SU-DHL-6 (cell line): ENCODE measurements around the gene USP12.

Experiments
- H2AFZ ChIP-seq: fragments of 200-600 bp; sonication (generic); 2 replicates; pipeline ENCODE4 v1.6.1; 2014; ENCODE audit warnings: low read depth, mild to moderate bottlenecking, moderate library complexity, mixed read lengths, antibody characterized with exemption, low read length; ENCODE audit not compliant: severe bottlenecking
- H3F3A ChIP-seq: fragments of 200-600 bp; shearing (Covaris generic); 2 replicates; pipeline ENCODE4 v1.6.0; 2016; ENCODE audit warnings: antibody characterized with exemption, mild to moderate bottlenecking; ENCODE audit not compliant: insufficient read depth
- H3K27ac ChIP-seq: fragments of 200-600 bp; sonication (generic); 2 replicates; pipeline ENCODE4 v1.5.1; 2016; ENCODE audit warnings: low read depth, mild to moderate bottlenecking, low read length, moderate library complexity, mixed read lengths
- H3K27me3 ChIP-seq: fragments of 200-600 bp; sonication (generic), shearing (Covaris generic); 2 replicates; pipeline ENCODE4 v1.6.0; 2014; ENCODE audit warnings: mild to moderate bottlenecking, low read length
- H3K36me3 ChIP-seq: fragments of 200-600 bp; sonication (generic); 2 replicates; pipeline ENCODE4 v1.6.1; 2014; ENCODE audit warnings: mild to moderate bottlenecking, low read length, mixed read lengths
- H3K4me2 ChIP-seq: fragments of 300-600, 200-600 bp; shearing (Covaris generic), sonication (generic); 2 replicates; pipeline ENCODE4 v1.6.0; 2014; ENCODE audit warnings: low read length, low read depth, mild to moderate bottlenecking; ENCODE audit not compliant: poor library complexity, severe bottlenecking
- H3K4me3 ChIP-seq: fragments of 200-600 bp; sonication (generic); 2 replicates; pipeline ENCODE4 v1.5.1; 2014; ENCODE audit warnings: antibody characterized with exemption, low read length, mild to moderate bottlenecking, mixed read lengths; ENCODE audit not compliant: insufficient read depth, poor library complexity, severe bottlenecking
- H3K79me2 ChIP-seq: fragments of 200-600 bp; sonication (generic); 2 replicates; pipeline ENCODE4 v1.6.1; 2014; ENCODE audit warnings: mild to moderate bottlenecking, low read length, moderate library complexity; ENCODE audit not compliant: insufficient read depth
- H3K9ac ChIP-seq: fragments of 200-600 bp; sonication (generic); 2 replicates; pipeline ENCODE4 v1.7.0; 2014; ENCODE audit warnings: mild to moderate bottlenecking, low read length
- H3K9me2 ChIP-seq: fragments of 200-600 bp; sonication (generic); replicated peaks from 2 replicates; pipeline ENCODE4 v1.6.1; 2014; ENCODE audit warnings: low read length; ENCODE audit not compliant: insufficient read depth
- H3K9me3 ChIP-seq: fragments of 200-600 bp; sonication (generic); 2 replicates; pipeline ENCODE4 v1.6.1; 2014; ENCODE audit warnings: low read length, mixed read lengths; ENCODE audit not compliant: insufficient read depth
- H4K20me1 ChIP-seq: fragments of 200-600 bp; sonication (generic); 2 replicates; pipeline ENCODE4 v1.6.1; 2014; ENCODE audit warnings: low read depth, mild to moderate bottlenecking, antibody characterized with exemption, low read length, moderate library complexity, mixed read lengths
- EZH2phosphoT487 ChIP-seq: fragments of 200-600 bp; sonication (generic), shearing (Covaris generic); conservative IDR thresholded peaks from 2 replicates; pipeline ENCODE4 v1.6.1; 2018; ENCODE audit warnings: mild to moderate bottlenecking, antibody characterized with exemption, low read length, moderate library complexity, mixed read lengths
- TF ChIP-seq, protein P1 (sequence below): fragments of 200-600 bp; sonication (generic); IDR thresholded peaks from one replicate; pipeline ENCODE4 v1.5.1; 2017; ENCODE audit warnings: antibody characterized with exemption, mild to moderate bottlenecking, low read length, moderate library complexity; ENCODE audit not compliant: insufficient read depth, poor library complexity, severe bottlenecking

USP12 gene

DNA sequence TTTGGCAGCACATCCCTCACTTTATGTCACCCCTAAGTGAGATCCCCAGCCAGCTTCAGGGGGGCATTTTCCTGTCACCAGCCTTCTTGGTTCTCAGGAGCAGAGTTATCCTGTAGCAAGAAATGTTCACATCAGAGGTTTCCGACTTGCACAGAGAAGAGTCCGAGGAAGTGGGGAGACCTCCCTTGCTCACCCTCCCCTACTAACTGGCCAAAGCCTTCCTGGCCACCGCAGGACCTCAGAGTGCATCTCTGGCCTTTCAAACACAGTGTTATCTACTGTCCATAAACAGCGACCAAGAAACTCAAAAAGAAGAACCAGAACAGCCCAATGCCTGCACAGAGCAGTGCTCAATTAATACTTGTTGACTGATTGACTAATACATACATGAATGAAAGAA lies 134.4 kb downstream of the USP12 start:
- Histone ChIP-seq H3K9me3 (no peaks in the 10 kb centered on the region), H3K79me2 (no peaks in the 10 kb centered on the region), H3K27me3 (no peaks in the 10 kb centered on the region), H3K9me2 (no peaks in the 10 kb centered on the region), H3K4me3 (no peak overlapping the region), H3K36me3 (no peaks in the 10 kb centered on the region), H2AFZ (no peak overlapping the region), H4K20me1 (no peaks in the 10 kb centered on the region), H3F3A (no peaks in the 10 kb centered on the region), H3K27ac (no peak overlapping the region), H3K9ac (no peak overlapping the region), H3K4me2 (no peak overlapping the region)
- TF ChIP-seq EZH2phosphoT487, result no peak
- TF ChIP-seq, protein P1, sequence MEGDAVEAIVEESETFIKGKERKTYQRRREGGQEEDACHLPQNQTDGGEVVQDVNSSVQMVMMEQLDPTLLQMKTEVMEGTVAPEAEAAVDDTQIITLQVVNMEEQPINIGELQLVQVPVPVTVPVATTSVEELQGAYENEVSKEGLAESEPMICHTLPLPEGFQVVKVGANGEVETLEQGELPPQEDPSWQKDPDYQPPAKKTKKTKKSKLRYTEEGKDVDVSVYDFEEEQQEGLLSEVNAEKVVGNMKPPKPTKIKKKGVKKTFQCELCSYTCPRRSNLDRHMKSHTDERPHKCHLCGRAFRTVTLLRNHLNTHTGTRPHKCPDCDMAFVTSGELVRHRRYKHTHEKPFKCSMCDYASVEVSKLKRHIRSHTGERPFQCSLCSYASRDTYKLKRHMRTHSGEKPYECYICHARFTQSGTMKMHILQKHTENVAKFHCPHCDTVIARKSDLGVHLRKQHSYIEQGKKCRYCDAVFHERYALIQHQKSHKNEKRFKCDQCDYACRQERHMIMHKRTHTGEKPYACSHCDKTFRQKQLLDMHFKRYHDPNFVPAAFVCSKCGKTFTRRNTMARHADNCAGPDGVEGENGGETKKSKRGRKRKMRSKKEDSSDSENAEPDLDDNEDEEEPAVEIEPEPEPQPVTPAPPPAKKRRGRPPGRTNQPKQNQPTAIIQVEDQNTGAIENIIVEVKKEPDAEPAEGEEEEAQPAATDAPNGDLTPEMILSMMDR, result no peak

DNA sequence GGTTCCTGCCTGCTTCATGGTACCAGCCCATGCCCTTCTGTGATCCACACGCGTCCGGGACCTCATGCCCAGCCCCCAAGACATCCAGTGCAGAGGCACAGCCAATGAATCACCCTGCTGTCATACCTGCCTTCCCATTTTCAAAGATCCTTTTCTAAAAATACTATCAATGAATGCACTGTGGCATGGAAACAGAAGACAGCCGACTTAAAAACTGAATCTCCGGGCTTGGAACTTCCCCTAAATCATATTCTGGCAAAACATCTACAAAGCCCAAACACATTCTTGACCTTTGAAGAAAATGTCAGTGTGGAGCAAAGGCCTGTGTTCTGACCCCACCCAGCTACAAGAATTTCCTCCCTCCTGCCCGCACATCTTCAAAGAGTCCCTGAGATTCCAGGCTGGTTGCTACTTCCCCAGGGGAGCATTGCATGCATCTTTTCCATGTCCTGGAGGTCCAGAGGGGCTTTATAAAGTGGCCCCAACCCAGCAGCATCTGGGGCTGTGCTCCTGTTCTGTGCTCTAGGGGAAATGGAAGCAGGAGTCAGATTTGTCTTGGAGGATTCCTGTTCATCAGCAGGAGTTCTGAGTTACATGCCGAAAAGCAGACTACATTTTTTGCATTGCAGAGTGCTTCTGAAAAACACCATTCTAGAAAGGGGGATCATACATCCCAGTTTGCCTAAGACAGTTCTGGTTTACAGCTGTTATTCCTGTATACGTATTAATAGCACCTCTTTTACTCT lies 135.2 kb downstream of the USP12 start:
- no peaks in the 10 kb centered on the region for H3K9me2 ChIP-seq
- no peaks in the 10 kb centered on the region for H3K27me3 ChIP-seq
- no peaks in the 10 kb centered on the region for H4K20me1 ChIP-seq
- H2AFZ ChIP-seq, result no peak overlapping the region
- H3K79me2 ChIP-seq, result no peaks in the 10 kb centered on the region
- no peaks in the 10 kb centered on the region for H3K36me3 ChIP-seq
- no peak overlapping the region for H3K4me3 ChIP-seq
- TF ChIP-seq EZH2phosphoT487, result no peak
- TF ChIP-seq, protein P1, result no peak
- no peak overlapping the region for H3K27ac ChIP-seq
- H3K9ac ChIP-seq, result no peak overlapping the region
- H3F3A ChIP-seq, result no peaks in the 10 kb centered on the region
- H3K4me2 ChIP-seq, result no peak overlapping the region
- no peaks in the 10 kb centered on the region for H3K9me3 ChIP-seq

DNA sequence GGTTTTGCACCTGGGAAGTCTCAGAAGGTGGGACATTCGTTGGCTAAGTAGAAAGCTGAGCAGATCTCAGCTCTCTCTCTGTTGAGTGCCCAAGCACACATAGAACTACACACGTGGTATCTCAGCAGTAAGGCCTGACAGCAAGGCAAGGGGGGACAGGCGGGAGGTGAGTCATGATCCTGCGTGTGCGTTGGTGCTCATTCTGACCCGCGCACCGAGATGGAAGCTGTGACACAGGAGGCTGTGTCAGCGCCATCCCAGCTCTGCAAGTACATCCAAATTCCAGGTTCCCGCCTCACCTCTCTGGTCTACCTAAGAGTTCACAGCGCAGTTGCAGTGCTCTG lies 135.7 kb downstream of the USP12 start:
- H3K4me3 ChIP-seq, result no peak overlapping the region
- TF ChIP-seq, protein P1, result no peak
- no peak for TF ChIP-seq EZH2phosphoT487
- no peak overlapping the region for H3K9ac ChIP-seq
- H4K20me1 ChIP-seq, result no peaks in the 10 kb centered on the region
- H3K9me3 ChIP-seq, result no peaks in the 10 kb centered on the region
- H3F3A ChIP-seq, result no peaks in the 10 kb centered on the region
- no peak overlapping the region for H3K4me2 ChIP-seq
- H3K36me3 ChIP-seq, result no peaks in the 10 kb centered on the region
- H2AFZ ChIP-seq, result no peak overlapping the region
- H3K27me3 ChIP-seq, result no peaks in the 10 kb centered on the region
- H3K79me2 ChIP-seq, result no peaks in the 10 kb centered on the region
- no peak overlapping the region for H3K27ac ChIP-seq
- no peaks in the 10 kb centered on the region for H3K9me2 ChIP-seq
